Ishikawa (cell line): Measurements from ENCODE around the gene MICAL3.

ENCODE experiments used
- CEBPB ChIP-seq: IDR thresholded peaks from 2 replicates; pipeline ENCODE4 v1.6.1; 2012
- CREB1 ChIP-seq: IDR thresholded peaks from 2 replicates; pipeline ENCODE4 v1.6.1; 2012; ENCODE audit warnings: low read depth
- EP300 ChIP-seq: IDR thresholded peaks from 2 replicates; pipeline ENCODE4 v1.6.1; 2012; ENCODE audit warnings: borderline replicate concordance
- FOXM1 ChIP-seq: IDR thresholded peaks from 2 replicates; pipeline ENCODE4 v1.6.1; 2012; ENCODE audit warnings: low read depth, borderline replicate concordance
- MAX ChIP-seq: IDR thresholded peaks from 2 replicates; pipeline ENCODE4 v1.6.1; 2012
- NFIC ChIP-seq: IDR thresholded peaks from 2 replicates; pipeline ENCODE4 v1.6.1; 2012
- RAD21 ChIP-seq: IDR thresholded peaks from 2 replicates; pipeline ENCODE4 v1.6.1; 2012; ENCODE audit warnings: low read depth
- REST ChIP-seq: IDR thresholded peaks from 2 replicates; pipeline ENCODE4 v1.6.1; 2012; ENCODE audit warnings: low read depth, mild to moderate bottlenecking
- YY1 ChIP-seq: IDR thresholded peaks from 2 replicates; pipeline ENCODE4 v1.6.1; 2012; ENCODE audit warnings: low read depth

- TF ChIP-seq YY1, result no peak
- no peak for TF ChIP-seq FOXM1
- no peak for TF ChIP-seq CEBPB
- no peak for TF ChIP-seq CREB1
- TF ChIP-seq MAX, result no peak
- no peak for TF ChIP-seq NFIC
- no peak for TF ChIP-seq REST
- no peak for TF ChIP-seq EP300
- TF ChIP-seq RAD21, result no peak
These were observed 158.2 kb downstream of the MICAL3 start for GRCh38 chr22:17866127-17866526.
